Activated CD4-positive, alpha-beta T cell treated with anti-CD3 and anti-CD28 coated beads, Interleukin-2, amount 50 U/mL, for 16 hours (primary cell): ENCODE measurements around the gene RPL3.
A peak's percentile ranks its signal among the peaks of the same experiment; 100 is the strongest.
"Not testable (repeated sequence)": the region's sequence is repeated elsewhere in the genome, so short reads cannot be mapped to it uniquely, and the experiment has no call there.

Experiments used
- DNase-seq: peaks from one replicate; pipeline ENCODE4 v3.0.0-alpha.2; 2020

The RPL3 gene

DNA sequence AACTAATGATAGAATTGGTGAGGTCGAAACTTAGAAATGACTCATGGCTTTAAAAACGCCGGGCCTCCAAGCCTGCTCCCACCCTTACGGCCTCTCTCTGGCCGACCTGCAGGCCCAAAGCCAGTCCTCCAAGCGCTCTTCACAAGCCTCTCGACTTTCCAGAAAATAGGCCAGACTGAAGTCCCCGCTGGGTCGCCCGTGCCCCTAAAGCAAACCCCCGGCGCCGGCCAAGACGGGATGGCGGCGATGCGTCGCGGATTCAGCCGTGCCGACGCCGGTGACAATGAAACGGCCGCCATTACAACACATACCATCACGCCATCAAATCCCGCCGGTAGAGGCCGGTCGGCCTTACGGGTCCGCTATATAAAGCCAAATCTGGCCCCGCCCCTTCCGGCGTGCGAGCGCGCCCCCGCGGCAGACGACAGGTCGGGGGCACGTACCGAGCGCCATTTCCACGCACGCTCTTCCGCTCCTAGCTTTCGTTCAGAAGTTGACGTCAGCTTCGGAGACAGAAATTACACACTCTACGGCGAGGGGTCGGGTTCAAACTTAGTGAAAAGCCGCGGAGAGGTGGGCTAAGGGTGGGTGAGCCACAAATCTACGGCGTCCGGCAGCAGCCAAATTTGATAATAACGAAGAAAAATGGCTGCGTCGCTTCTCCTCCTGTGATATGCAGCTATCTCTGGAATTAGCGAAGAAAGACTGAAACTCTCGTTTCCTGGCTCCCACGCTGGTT, at the start of gene RPL3:
Gene RPL3 (minus strand): TSS at position 340 of the 739 bp plus-strand sequence. CDS start 26 bp downstream, at position 314.
- peak; percentile 98 for DNase-seq

DNA sequence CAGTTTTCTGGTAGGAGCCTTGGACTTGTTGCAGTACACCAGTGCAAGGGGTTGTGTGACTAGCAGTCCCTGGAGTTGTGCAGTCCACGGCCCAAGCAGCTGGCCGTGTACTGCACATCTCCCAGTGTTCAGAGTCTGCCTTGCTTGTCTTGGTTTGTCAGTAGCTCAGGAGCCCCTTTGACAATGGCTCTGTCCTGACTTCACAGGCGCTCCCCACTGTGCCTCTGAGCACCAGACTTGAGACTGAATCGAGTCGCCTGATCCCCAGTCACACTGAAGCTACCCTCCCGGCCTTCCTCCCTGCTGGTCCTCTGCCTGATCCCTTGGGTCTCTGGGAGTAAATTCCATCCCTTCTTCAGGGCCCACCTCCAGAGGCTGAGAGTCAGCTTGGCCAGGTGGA, 49.8 kb upstream of the RPL3 start:
- DNase-seq, result no peak

DNA sequence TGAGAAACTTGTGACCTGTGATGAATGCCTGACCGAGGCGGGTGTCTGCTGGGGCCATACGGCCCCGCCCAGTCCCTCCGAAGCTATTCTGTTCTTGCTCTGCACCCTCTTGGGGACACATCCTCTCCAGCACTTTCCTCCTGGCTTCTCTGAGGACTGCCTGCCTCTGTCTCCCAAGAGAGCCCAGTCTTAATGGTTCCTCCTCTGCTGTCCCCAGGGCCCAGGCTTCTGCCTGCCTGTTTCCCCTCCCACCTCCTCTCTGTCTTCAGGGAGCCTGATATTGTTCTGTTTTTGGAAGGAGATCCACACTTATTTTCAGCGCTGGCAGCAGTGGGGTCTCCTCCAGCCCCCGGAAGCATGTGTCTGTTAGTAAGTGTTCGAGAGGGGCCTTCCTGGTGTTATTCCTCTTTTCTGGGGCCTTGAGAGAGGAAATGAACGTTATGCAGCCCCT, 49.1 kb upstream of the RPL3 start:
- no peak for DNase-seq

DNA sequence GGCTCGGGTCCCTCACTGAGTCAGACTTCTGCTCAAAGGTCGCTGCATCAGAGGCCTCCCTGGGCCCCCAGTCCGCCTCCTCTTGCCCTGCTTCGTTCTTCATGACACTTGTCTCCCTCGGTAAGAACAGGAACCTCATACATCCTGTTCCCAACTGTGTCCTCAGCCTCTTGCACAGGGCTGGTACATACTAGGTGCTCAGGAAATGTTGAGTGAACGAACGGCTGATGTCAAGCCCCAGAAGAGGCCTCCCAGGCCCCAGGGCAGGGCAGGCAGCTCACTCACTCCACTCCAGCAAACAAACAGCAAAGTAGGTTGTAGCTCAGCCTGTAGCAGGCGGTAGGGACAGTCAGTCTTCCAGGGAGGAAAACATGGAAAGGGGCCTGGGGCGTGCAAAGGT, 47.6 kb upstream of the RPL3 start:
- no peak for DNase-seq

- DNase-seq, result no peak
Measured at GRCh38 chr22:39365492-39365780, 46.0 kb upstream of the RPL3 start.

DNA sequence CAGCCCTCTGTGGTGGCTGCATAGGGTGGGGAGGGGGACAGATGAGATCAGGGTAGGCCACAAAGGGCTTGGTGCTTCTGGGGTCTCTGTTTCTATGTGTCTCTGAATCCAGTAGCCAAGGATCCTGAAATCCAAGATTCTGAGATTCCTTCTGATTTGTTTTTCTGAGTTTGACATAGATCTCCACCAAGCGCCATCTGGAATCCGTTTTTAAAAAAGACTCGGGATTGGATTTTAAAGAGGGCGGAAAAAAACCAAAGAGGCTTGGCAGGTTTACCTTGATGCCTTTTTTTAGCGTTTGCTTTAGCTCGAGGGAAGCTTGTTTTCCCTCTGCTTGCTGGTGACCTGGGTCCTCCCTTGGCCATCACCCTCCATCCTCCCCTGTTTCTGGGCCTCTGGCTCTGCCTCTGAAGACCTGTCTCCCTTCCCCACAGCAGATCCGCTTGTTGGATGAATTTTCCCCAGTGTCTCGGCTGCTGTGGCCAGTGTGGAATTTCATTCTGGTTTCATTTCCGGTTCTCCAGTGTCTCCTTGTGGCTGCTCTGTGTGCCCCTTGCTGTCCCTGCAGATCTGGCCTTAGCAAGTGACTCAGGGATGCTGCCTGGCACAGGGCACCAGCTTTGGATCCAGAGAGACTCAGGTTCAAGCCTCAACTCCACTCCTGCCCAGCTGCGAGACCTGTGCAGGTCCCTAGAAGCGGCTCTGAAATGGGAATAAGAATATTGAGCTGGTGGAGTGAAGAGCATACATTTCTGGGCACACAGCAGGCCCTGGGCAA, 45.5 kb upstream of the RPL3 start:
- no peak for DNase-seq

DNA sequence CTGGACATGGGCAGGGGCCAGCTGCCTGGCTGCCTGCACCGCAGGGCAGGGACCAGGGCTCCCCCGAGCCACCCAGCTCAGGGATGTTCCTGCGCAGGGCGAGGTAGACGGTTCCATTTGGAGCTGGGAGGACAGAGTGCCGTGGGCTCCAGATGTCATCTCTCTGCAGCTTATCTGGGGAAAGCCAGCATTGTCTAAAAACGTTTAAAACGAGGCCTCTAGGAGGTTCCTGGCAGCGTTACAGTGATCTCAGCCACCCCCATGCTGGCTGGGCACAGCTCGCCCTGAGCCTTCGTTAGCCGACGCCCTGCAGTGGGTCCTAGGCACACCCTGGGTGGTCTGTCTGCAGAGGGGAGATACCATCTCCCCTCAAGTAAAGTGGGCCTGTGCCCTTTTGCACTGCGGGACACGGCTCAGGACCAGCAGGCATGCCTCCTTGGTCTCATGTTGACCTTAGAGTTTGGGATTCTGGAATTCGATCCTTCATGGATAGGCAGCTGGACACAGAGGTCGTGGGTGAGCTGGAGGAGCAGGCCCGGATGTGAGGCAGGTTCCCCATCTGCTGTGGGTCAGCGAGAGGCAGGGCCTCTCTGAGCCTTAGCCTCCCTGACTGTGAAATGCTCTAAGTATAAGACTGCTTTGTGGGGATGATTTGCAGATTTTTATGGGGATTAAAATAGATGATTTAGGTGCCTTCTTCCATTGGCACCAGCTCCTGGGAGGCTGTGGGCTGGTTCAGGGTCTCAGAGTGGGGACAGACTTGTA, 44.5 kb upstream of the RPL3 start:
- no peak for DNase-seq

GRCh38 chr22:39362932-39363331, 43.5 kb upstream of the RPL3 start:
- DNase-seq, result no peak

GRCh38 chr22:39362271-39362670, 42.8 kb upstream of the RPL3 start:
- DNase-seq, result no peak

GRCh38 chr22:39361496-39361895, 42.1 kb upstream of the RPL3 start:
- no peak for DNase-seq

GRCh38 chr22:39360674-39361413, 41.4 kb upstream of the RPL3 start:
- DNase-seq, result no peak

DNA sequence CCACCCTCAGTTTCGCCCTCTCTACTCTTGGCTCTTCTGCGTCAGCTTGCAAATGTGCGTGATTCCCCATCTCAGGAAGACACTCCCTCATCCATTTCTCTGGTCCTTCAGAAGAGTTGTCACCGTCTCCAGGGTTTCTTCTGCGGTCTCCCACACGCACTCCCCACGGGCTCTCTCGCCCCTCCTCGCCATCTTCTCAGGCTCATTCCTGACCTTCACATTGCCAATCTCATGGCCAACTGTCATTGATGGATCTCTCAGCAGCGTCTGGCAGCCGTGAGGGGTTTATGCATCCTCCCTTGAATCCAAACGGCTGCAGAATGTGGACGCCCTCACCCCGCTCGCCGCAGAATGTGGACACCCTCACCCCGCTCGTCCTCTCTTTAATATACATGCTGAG, 40.8 kb upstream of the RPL3 start:
- no peak for DNase-seq

GRCh38 chr22:39359659-39360195, 40.3 kb upstream of the RPL3 start:
- no peak for DNase-seq

DNA sequence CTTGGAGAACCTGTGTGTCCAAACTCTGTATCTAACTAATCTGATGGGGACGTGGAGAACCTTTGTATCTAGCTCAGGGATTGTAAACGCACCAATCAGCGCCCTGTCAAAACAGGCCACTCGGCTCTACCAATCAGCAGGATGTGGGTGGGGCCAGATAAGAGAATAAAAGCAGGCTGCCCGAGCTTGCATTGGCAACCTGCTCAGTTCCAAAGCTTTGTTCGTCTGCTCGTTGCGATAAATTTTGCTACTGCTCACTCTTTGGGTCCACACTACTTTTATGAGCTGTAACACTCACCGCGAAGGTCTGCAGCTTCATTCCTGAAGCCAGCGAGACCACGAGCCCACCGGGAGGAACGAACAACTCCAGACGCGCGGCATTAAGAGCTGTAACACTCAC, 38.8 kb upstream of the RPL3 start:
- not testable (repeated sequence) for DNase-seq

DNA sequence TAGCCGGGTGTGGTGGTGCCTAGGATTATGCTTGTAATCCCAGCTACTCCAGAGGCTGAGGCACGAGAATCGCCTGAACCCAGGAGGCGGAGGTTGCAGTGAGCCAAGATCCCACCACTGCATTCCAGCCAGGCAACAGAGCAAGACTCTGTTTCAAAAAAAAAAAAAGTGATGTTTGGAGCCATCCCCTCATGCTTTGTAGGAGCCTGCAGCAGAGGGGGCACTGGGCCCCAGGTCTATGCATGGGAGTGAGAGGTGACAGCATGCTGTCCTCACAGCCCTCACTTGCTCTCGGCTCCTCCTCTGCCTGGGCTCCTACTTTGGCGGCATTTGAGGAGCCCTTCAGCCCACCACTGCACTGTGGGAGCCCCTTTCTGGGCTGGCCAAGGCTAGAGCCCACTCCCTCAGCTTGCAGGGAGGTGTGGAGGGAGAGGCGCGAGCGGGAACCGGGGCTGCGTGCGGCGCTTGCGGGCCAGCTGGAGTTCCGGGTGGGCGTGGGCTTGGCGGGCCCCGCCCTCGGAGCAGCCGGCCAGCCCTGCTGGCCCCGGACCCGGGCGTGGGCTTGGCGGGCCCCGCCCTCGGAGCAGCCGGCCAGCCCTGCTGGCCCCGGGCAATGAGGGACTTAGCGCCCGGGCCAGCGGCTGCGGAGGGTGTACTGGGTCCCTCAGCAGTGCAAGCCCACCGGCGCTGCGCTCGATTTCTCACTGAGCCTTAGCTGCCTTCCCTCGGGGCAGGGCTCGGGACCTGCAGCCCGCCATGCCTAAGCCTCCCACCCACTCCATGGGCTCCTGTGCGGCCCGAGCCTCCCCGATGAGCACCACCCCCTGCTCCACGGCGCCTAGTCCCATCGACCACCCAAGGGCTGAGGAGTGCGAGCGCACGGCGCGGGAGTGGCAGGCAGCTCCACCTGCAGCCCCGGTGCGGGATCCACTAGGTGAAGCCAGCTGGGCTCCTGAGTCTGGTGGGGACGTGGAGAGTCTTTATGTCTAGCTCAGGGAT, 38.0 kb upstream of the RPL3 start:
- not testable (repeated sequence) for DNase-seq

DNA sequence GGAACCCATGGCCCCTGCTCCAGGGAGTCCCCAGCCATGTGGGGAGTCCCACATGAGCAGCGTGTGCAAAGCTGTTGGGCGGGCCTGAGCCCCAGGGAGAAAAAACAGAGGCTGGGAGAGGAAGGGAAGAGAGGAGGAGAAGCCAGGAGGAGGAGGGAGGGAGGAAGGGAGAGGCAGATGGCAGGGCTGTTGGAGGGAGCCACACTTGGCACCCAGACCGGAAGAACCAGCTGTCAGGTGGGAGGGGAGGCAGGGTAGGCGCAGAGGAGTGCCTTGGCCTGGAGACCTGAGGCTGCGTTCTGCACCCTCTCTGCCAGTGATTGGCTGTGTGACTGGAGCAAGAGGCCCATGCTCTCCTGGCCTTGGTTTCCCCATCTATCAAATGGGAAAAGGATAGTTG, 37.0 kb upstream of the RPL3 start:
- DNase-seq, result no peak

DNA sequence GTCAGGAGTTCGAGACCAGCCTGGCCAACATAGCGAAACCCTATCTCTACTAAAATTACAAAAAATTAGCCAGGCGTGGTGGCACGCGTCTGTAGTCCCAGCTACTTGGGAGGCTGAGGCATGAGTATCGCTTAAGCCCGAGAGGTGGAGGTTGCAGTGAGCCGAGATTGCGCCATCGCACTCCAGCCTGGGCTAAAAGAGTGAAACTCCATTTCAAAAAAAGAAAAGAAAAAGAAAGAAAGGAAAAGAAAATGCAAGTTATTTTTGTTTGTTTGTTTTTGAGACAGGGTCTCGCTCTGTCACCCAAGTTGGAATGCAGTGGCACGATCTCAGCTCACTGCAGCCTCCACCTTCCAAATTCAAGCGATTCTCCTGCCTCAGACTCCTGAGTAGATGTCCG, 36.4 kb upstream of the RPL3 start:
- DNase-seq, result not testable (repeated sequence)

DNA sequence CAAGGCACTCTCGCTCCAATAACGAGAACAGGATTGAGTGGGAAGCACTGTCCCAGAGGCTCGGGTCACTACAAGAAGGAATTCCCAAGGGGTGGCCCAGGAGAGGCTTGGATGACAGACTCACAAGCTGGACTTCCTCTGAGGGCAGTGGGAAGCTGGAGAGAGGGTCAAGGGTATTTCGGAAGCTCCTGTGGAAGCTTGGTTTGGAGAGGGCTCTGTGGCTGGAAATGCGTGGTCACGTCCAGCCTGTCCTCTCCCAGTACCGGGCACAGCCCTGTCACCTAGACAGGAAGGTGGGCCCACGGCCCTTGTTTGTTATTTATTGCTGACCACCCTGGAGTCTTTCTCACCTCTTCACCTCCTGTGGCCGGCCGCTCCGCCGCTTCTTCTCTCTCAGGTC, 35.7 kb upstream of the RPL3 start:
- no peak for DNase-seq

- no peak for DNase-seq
Measured at GRCh38 chr22:39353346-39353745, 33.9 kb upstream of the RPL3 start.

- DNase-seq, result no peak
Measured at GRCh38 chr22:39352306-39352891, 33.0 kb upstream of the RPL3 start.

- no peak for DNase-seq
Measured at GRCh38 chr22:39351689-39352214, 32.3 kb upstream of the RPL3 start.
